ENCODE measurements around the gene RAP1GAP2.

DNA sequence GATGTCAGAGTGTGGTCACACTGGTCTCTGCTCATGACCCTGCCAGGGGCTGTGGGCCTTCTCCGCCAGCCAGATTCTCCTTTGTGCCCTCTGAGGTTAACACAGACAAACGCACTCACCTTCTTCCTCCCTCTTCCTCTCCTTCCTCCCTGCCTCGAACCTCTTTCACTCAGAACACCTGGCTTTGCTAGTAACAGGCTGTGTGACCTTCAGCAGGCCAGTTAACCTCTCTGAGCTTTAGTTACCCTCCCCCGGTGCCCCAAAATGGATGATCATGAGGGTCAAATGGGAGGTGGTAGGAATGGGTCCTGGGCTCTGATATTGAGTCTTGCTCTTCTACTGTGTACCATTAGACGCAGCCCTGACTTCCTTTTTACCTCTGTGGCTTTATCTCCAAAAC, 140.1 kb downstream of the RAP1GAP2 start:
- TF ChIP-seq, protein P1, sequence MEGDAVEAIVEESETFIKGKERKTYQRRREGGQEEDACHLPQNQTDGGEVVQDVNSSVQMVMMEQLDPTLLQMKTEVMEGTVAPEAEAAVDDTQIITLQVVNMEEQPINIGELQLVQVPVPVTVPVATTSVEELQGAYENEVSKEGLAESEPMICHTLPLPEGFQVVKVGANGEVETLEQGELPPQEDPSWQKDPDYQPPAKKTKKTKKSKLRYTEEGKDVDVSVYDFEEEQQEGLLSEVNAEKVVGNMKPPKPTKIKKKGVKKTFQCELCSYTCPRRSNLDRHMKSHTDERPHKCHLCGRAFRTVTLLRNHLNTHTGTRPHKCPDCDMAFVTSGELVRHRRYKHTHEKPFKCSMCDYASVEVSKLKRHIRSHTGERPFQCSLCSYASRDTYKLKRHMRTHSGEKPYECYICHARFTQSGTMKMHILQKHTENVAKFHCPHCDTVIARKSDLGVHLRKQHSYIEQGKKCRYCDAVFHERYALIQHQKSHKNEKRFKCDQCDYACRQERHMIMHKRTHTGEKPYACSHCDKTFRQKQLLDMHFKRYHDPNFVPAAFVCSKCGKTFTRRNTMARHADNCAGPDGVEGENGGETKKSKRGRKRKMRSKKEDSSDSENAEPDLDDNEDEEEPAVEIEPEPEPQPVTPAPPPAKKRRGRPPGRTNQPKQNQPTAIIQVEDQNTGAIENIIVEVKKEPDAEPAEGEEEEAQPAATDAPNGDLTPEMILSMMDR (IDR thresholded peaks at IDR 0.05), result no peak
- no peak for TF ChIP-seq POLR2AphosphoS5 (IDR thresholded peaks at IDR 0.05; ENCODE audit: insufficient read depth in 1 of 2, low read depth in 1 of 2)
